ENCODE results near the gene PABPC4L. TPM values are rescaled to one million over a fixed set of nuclear protein-coding genes. Genes with fewer than 3 reads are reported as not detected.
"Not testable (repeated sequence)": the region's sequence is repeated elsewhere in the genome, so short reads cannot be mapped to it uniquely, and the experiment has no call there.

Gene PABPC4L
- 1 to 10 TPM; 3.9 to 5.0 TPM for total RNA-seq
- polyA plus RNA-seq (ENCODE audit: insufficient read length in 2 of 2) = 1 to 10 TPM; 1.5 to 2.0 TPM
- long read RNA-seq, donor 1 = 0 reads
- long read RNA-seq, donor 2 = 0 reads
- long read RNA-seq, donor 3 = 0 reads
- long read RNA-seq, donor 4, full-length matches to known transcripts = 2 of 2 reads
- long read RNA-seq, donor 4, partial matches to known transcripts = 0 of 2 reads
- long read RNA-seq, donor 4, other reads (novel, unspliced or antisense) = 0 of 2 reads

GRCh38 chr4:134201216-134202161 is at the start of gene PABPC4L:
Gene PABPC4L, minus strand, starts transcription at chr4:134201789. Its CDS starts 770 bp downstream, at chr4:134201019.
- no peaks in the 10 kb centered on the region for H3K36me3 ChIP-seq (ENCODE audit: control insufficient read depth, insufficient read depth, low read length)
- DNase-seq (ENCODE audit: low read depth in 4 of 6, low spot score in 6 of 6) = peak in 5 of 6 donors; percentile 14 to 74 (median 20)
- H3K27me3 ChIP-seq (ENCODE audit: control insufficient read depth, insufficient read depth, low read length) = peaks cover 2% of the 10 kb centered on the region
- peak within 1 kb of the TSS; percentile 73 for H3K27ac ChIP-seq (ENCODE audit: low read depth, low read length)
- peaks cover 2% of the 10 kb centered on the region for H3K9me3 ChIP-seq (ENCODE audit: control insufficient read depth, insufficient read depth, low read length)
- peaks cover 8% of the 10 kb centered on the region for H3K4me1 ChIP-seq (ENCODE audit: control insufficient read depth, insufficient read depth, low read length)
- peak within 1 kb of the TSS; percentile 47 for H3K4me3 ChIP-seq (ENCODE audit: low read depth, low read length)
- 5% methylated on average over 46 of the region's 65 CpGs for WGBS (ENCODE audit: insufficient coverage)

GRCh38 chr4:134251322-134251721 is 49.7 kb upstream of the PABPC4L start:
- Histone ChIP-seq H3K27me3 (ENCODE audit: control insufficient read depth, insufficient read depth, low read length) (no peaks in the 10 kb centered on the region), H3K4me3 (ENCODE audit: low read depth, low read length) (no peak overlapping the region), H3K36me3 (ENCODE audit: control insufficient read depth, insufficient read depth, low read length) (no peaks in the 10 kb centered on the region), H3K4me1 (ENCODE audit: control insufficient read depth, insufficient read depth, low read length) (no peaks in the 10 kb centered on the region), H3K27ac (ENCODE audit: low read depth, low read length) (no peak overlapping the region), H3K9me3 (ENCODE audit: control insufficient read depth, insufficient read depth, low read length) (no peaks in the 10 kb centered on the region)
- DNase-seq (ENCODE audit: low read depth in 4 of 6, low spot score in 6 of 6) = no peak
- no CpG with 5 or more reads among the region's 1 CpG for WGBS (ENCODE audit: insufficient coverage)

- Histone ChIP-seq H3K27ac (ENCODE audit: low read depth, low read length) (no peak overlapping the region), H3K27me3 (ENCODE audit: control insufficient read depth, insufficient read depth, low read length) (no peaks in the 10 kb centered on the region), H3K4me1 (ENCODE audit: control insufficient read depth, insufficient read depth, low read length) (no peaks in the 10 kb centered on the region), H3K4me3 (ENCODE audit: low read depth, low read length) (no peak overlapping the region), H3K36me3 (ENCODE audit: control insufficient read depth, insufficient read depth, low read length) (no peaks in the 10 kb centered on the region), H3K9me3 (ENCODE audit: control insufficient read depth, insufficient read depth, low read length) (no peaks in the 10 kb centered on the region)
- WGBS (ENCODE audit: insufficient coverage) = 95% methylated on average over 20 of the region's 22 CpGs
- DNase-seq (ENCODE audit: low read depth in 4 of 6, low spot score in 6 of 6) = no peak
Measured at GRCh38 chr4:134243742-134244713, 42.4 kb upstream of the PABPC4L start.

- DNase-seq (ENCODE audit: low read depth in 4 of 6, low spot score in 6 of 6) = no peak
- Histone ChIP-seq H3K27me3 (ENCODE audit: control insufficient read depth, insufficient read depth, low read length) (no peaks in the 10 kb centered on the region), H3K9me3 (ENCODE audit: control insufficient read depth, insufficient read depth, low read length) (no peaks in the 10 kb centered on the region), H3K36me3 (ENCODE audit: control insufficient read depth, insufficient read depth, low read length) (no peaks in the 10 kb centered on the region), H3K4me3 (ENCODE audit: low read depth, low read length) (no peak overlapping the region), H3K4me1 (ENCODE audit: control insufficient read depth, insufficient read depth, low read length) (no peaks in the 10 kb centered on the region), H3K27ac (ENCODE audit: low read depth, low read length) (no peak overlapping the region)
- WGBS (ENCODE audit: insufficient coverage) = no CpG with 5 or more reads among the region's 3 CpGs
Measured at GRCh38 chr4:134219043-134219442, 17.5 kb upstream of the PABPC4L start.

- Histone ChIP-seq H3K9me3 (ENCODE audit: control insufficient read depth, insufficient read depth, low read length) (no peaks in the 10 kb centered on the region), H3K27ac (ENCODE audit: low read depth, low read length) (no peak overlapping the region), H3K27me3 (ENCODE audit: control insufficient read depth, insufficient read depth, low read length) (no peaks in the 10 kb centered on the region), H3K36me3 (ENCODE audit: control insufficient read depth, insufficient read depth, low read length) (no peaks in the 10 kb centered on the region), H3K4me3 (ENCODE audit: low read depth, low read length) (no peak overlapping the region), H3K4me1 (ENCODE audit: control insufficient read depth, insufficient read depth, low read length) (no peaks in the 10 kb centered on the region)
- no peak for DNase-seq (ENCODE audit: low read depth in 4 of 6, low spot score in 6 of 6)
- WGBS (ENCODE audit: insufficient coverage) = no CpG with 5 or more reads among the region's 1 CpG
Measured at GRCh38 chr4:134216411-134216810, 14.8 kb upstream of the PABPC4L start.

- Histone ChIP-seq H3K36me3 (ENCODE audit: control insufficient read depth, insufficient read depth, low read length) (no peaks in the 10 kb centered on the region), H3K4me1 (ENCODE audit: control insufficient read depth, insufficient read depth, low read length) (no peaks in the 10 kb centered on the region), H3K4me3 (ENCODE audit: low read depth, low read length) (no peak overlapping the region), H3K27ac (ENCODE audit: low read depth, low read length) (no peak overlapping the region), H3K27me3 (ENCODE audit: control insufficient read depth, insufficient read depth, low read length) (no peaks in the 10 kb centered on the region), H3K9me3 (ENCODE audit: control insufficient read depth, insufficient read depth, low read length) (no peaks in the 10 kb centered on the region)
- no peak for DNase-seq (ENCODE audit: low read depth in 4 of 6, low spot score in 6 of 6)
- WGBS (ENCODE audit: insufficient coverage) = no CpG with 5 or more reads among the region's 2 CpGs
Measured at GRCh38 chr4:134215620-134216344, 14.2 kb upstream of the PABPC4L start.

- not testable (repeated sequence) for H3K36me3 ChIP-seq (ENCODE audit: control insufficient read depth, insufficient read depth, low read length); H3K27ac ChIP-seq (ENCODE audit: low read depth, low read length); H3K4me1 ChIP-seq (ENCODE audit: control insufficient read depth, insufficient read depth, low read length); H3K9me3 ChIP-seq (ENCODE audit: control insufficient read depth, insufficient read depth, low read length); H3K27me3 ChIP-seq (ENCODE audit: control insufficient read depth, insufficient read depth, low read length); H3K4me3 ChIP-seq (ENCODE audit: low read depth, low read length); DNase-seq (ENCODE audit: low read depth in 4 of 6, low spot score in 6 of 6)
- 100% methylated on average over 6 of the region's 11 CpGs for WGBS (ENCODE audit: insufficient coverage)
Measured at GRCh38 chr4:134207955-134208354, 6.4 kb upstream of the PABPC4L start.

- H3K9me3 ChIP-seq (ENCODE audit: control insufficient read depth, insufficient read depth, low read length) = peaks cover 2% of the 10 kb centered on the region
- peak in 2 of 6 donors; percentile 3 to 5 for DNase-seq (ENCODE audit: low read depth in 4 of 6, low spot score in 6 of 6)
- H3K27me3 ChIP-seq (ENCODE audit: control insufficient read depth, insufficient read depth, low read length) = peaks cover 2% of the 10 kb centered on the region
- H3K36me3 ChIP-seq (ENCODE audit: control insufficient read depth, insufficient read depth, low read length) = no peaks in the 10 kb centered on the region
- H3K4me3 ChIP-seq (ENCODE audit: low read depth, low read length) = no peak overlapping the region
- WGBS (ENCODE audit: insufficient coverage) = 43% methylated on average over 2 of the region's 8 CpGs
- peaks cover 8% of the 10 kb centered on the region for H3K4me1 ChIP-seq (ENCODE audit: control insufficient read depth, insufficient read depth, low read length)
- H3K27ac ChIP-seq (ENCODE audit: low read depth, low read length) = no peak overlapping the region
Measured at GRCh38 chr4:134202166-134202956, 772 bp upstream of the PABPC4L start.

Measured in spinal cord (tissue), 10 donors.